D721Med (cell line): ENCODE data around the gene RSPH3.

Experiments
- DNase-seq: peaks from one replicate; pipeline ENCODE4 v3.0.0; 2011; ENCODE audit warnings: low spot score; ENCODE audit not compliant: insufficient read length
- FAIRE-seq: peaks from 2 replicates; lab custom pipeline; 2011; peaks lifted over from hg19 to GRCh38; lab: Jason Lieb, UNC
- CTCF ChIP-seq: IDR thresholded peaks from 2 replicates; pipeline ENCODE4 v1.5.1; 2012; ENCODE audit warnings: mild to moderate bottlenecking, control low read depth; ENCODE audit not compliant: insufficient read depth; ENCODE audit errors: missing control alignments

RSPH3 gene

GRCh38 chr6:158970640-158971275 is 29.2 kb downstream of the RSPH3 start:
- no peak for TF ChIP-seq CTCF
- no peak for FAIRE-seq

GRCh38 chr6:158969148-158969547 is 30.9 kb downstream of the RSPH3 start:
- FAIRE-seq: no peak
- DNase-seq: no peak
- no peak for TF ChIP-seq CTCF

More at GRCh38 chr6:158970640-158971275, 29.2 kb downstream of the RSPH3 start:
- DNase-seq: no peak

DNA sequence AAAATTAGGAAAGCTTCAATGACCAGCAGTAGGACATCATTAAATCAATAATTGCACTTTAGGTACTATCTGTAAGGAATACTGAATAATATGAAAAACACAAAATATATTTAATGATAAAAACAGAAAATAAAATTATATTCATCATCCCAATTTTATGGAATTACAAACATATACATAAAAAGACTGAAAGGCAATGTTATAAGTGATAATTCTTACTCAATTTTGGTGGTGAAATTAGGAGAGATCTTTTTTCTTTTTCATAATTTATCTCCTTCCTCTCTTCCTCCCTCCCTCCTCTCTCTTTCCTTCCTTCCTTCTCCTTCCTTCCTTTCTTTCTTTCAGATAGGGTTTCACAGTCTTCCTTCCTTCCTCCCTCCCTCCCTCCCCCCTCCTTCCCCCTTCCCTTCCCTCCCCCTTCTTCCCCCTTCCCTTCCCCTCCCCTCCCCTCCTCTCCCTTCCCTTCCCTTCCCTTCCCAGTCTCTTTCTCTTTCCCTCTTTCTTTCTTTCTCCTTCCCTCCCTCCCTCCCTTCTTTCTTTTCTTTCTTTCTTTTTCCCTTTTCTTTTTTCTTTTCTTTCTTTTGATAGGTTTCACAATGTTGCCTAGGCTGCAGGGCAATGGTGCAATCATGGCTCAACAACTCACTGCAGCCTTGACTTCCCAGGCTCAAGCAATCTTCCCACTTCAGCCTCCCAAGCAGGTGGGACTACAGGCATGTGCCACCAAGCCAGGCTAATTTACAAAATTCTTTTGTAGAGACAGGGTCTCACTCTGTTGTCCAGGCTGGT is 36.8 kb downstream of the RSPH3 start:
- FAIRE-seq (no peak), DNase-seq (no peak)
- TF ChIP-seq CTCF: no peak

GRCh38 chr6:158962371-158962770 is 37.6 kb downstream of the RSPH3 start:
- no peak for TF ChIP-seq CTCF
- DNase-seq (no peak), FAIRE-seq (no peak)

DNA sequence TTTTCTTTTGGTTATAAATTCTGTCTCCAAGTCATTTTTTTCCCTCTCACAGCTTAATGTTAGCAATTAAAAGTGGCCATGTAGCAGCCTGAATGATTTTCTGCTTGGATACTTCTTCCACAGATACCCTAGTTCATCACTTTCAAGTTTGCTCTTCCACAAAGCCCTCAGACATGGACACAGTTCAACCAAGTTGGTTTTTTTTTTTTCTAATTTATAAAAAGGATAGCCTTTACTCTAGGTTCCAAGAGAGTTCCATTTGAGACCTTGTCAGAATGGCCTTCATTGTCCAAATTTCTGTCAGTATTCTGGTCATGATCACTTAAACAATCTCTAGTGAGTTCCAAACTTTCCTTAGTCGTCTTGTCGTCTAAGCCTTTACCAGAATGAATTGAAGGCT is 40.0 kb downstream of the RSPH3 start:
- FAIRE-seq (no peak), DNase-seq (no peak)
- TF ChIP-seq CTCF: no peak

GRCh38 chr6:158959552-158959951 is 40.5 kb downstream of the RSPH3 start:
- FAIRE-seq: no peak

More at GRCh38 chr6:158959552-158959951, 40.5 kb downstream of the RSPH3 start:
- DNase-seq: no peak
- TF ChIP-seq CTCF: no peak
